ENCODE measurements around the gene MEAK7. TPM values are rescaled to one million over a fixed set of nuclear protein-coding genes. Genes with fewer than 3 reads are reported as not detected.

The MEAK7 gene
- total and polyA plus RNA-seq, 2 of the 4 experiments (the other 2 are of a cell fraction), result 27.4 to 39.0 TPM

DNA sequence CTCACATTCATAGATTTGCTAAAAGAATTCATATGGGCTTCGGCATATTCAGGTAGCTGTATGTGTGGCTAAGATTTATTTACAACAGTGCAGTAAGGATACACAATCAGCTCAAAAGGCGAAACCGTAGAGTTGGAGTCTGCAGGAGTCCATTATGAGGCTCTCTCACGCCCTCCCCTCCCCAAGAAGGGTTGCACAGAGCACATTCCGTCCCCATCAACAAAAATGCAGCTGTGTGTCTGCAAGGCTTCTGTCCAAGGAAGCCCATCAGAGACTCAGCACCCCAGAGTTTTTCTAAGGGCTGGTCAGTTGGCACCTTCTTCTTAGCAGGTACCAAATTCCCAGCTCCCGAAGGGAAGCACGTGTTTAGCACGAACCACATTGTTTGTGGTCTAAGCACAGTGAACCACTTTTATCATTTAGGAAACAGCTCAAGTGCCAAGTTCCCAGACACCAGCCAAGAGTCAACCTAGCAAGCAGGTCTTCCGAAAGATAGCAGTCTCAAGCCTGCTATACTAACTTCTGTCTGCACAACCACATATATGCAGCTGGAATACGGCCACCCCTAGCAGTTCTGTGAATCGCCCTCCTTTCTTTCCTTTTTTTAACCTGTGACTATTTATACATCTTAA is 28.5 kb upstream of the MEAK7 start:
- H3K18ac ChIP-seq (ENCODE audit: low read depth, low read length), result peak overlapping the region; percentile 51
- H3K9me1 ChIP-seq (ENCODE audit: insufficient read depth, low read length), result peaks cover 17% of the 10 kb centered on the region
- peak overlapping the region; percentile 14 for H2AFZ ChIP-seq (replicated peaks; ENCODE audit: low read length, poor library complexity)
- H2BK15ac ChIP-seq (ENCODE audit: low read depth, low read length), result peak overlapping the region; percentile 91
- BruUV-seq (replicated peaks), result no TSS peak
- H3K9ac ChIP-seq (ENCODE audit: low read depth, low read length), result peak overlapping the region; percentile 14; the same call in 1 of the 2 replicates
- H3K14ac ChIP-seq (replicated peaks; ENCODE audit: low read depth, low read length), result peak overlapping the region; percentile 83
- H3K27ac ChIP-seq (ENCODE audit: insufficient read depth, low read length), result peak overlapping the region; percentile 85
- peaks cover 16% of the 10 kb centered on the region for H3K4me1 ChIP-seq (ENCODE audit: control insufficient read depth, insufficient read depth, low read length)
- H2BK120ac ChIP-seq (ENCODE audit: low read depth, low read length), result peak overlapping the region; percentile 91
- ChIA-PET POLR2A (ENCODE audit: unreplicated experiment) (no interaction called here), CTCF (interaction anchor here (0.6 to 1.2 kb wide), 2 partner anchors 40 to 253 kb away, joined by 3 read pairs; no protein-coding TSS in a partner anchor)
- H3K79me1 ChIP-seq (ENCODE audit: low read depth in 1 of 2, low read length in 2 of 2), result no peaks in the 10 kb centered on the region; a peak in 1 of 4 replicates
- H3K4ac ChIP-seq (ENCODE audit: low read depth, low read length), result peak overlapping the region; percentile 92
- H3K23ac ChIP-seq (ENCODE audit: low read depth, low read length), result peak overlapping the region; percentile 8
- peaks cover 7% of the 10 kb centered on the region for H3K9me3 ChIP-seq (ENCODE audit: control insufficient read depth, insufficient read depth, low read length)
- in situ Hi-C loops (cut with MboI; ENCODE audit: low sequenced_read_pairs), result no loop called here
- DNase-seq (no peak), ATAC-seq (ENCODE audit: low read depth) (peak; percentile 7)
- peak overlapping the region; percentile 94 for H2BK20ac ChIP-seq (ENCODE audit: low read depth, low read length)
- no peaks in the 10 kb centered on the region for H4K20me1 ChIP-seq (ENCODE audit: insufficient read depth, low read length)
- intact Hi-C loops (cut with micrococcal nuclease), result loop anchor here (1.0 to 5.0 kb wide), 2 partner anchors 64 to 85 kb away; partner anchors contain the start of gene COTL1
- dilution Hi-C loops (cut with HindIII; ENCODE audit: low sequenced_read_pairs, unreplicated experiment), result no loop called here
- H3K4me2 ChIP-seq (ENCODE audit: low read depth, low read length), result no peak overlapping the region
- H2AK5ac ChIP-seq (ENCODE audit: low read depth, low read length), result peak overlapping the region; percentile 97
- H3K27me3 ChIP-seq (ENCODE audit: control insufficient read depth, insufficient read depth, low read length), result no peaks in the 10 kb centered on the region
- H2BK5ac ChIP-seq (ENCODE audit: low read depth, low read length, poor library complexity, severe bottlenecking), result peak overlapping the region; percentile 82
- no peak overlapping the region for H3K4me3 ChIP-seq (ENCODE audit: insufficient read depth, low read depth, low read length)
- H2AK9ac ChIP-seq (replicated peaks; ENCODE audit: low read depth, low read length, poor library complexity), result peak overlapping the region; percentile 20
- peak overlapping the region; percentile 85 for H3K56ac ChIP-seq (ENCODE audit: extremely low read depth, insufficient read depth, low read length)
- 93% methylated on average over 3 of the region's 11 CpGs; no CpG with 5 or more reads in 1 of the 2 experiments for WGBS, 2 experiments (ENCODE audit: extremely low coverage in 2 of 2, insufficient read length in 1 of 2)
- no peaks in the 10 kb centered on the region for H3K36me3 ChIP-seq (ENCODE audit: control insufficient read depth, insufficient read depth, low read length)
- peak overlapping the region; percentile 74 to 94 for H4K8ac ChIP-seq (ENCODE audit: low read depth in 2 of 2, low read length in 2 of 2)
- peak overlapping the region; percentile 94 for H4K91ac ChIP-seq (ENCODE audit: insufficient read depth, low read depth, low read length)
- peak overlapping the region; percentile 60 for H4K5ac ChIP-seq (ENCODE audit: low read depth, low read length)
- TF ChIP-seq RFX5 (IDR thresholded peaks at IDR 0.05; ENCODE audit: low read depth, low read length) (no peak), MXI1 (IDR thresholded peaks at IDR 0.05; ENCODE audit: borderline replicate concordance, low read depth, low read length) (no peak), NFE2L2 (IDR thresholded peaks at IDR 0.05; ENCODE audit: low read depth, low read length) (no peak), RCOR1 (IDR thresholded peaks at IDR 0.05; ENCODE audit: insufficient replicate concordance, low read length) (no peak), MAFK (IDR thresholded peaks at IDR 0.05; ENCODE audit: low read depth, low read length) (no peak), MAZ (IDR thresholded peaks at IDR 0.05; ENCODE audit: borderline replicate concordance, low read depth, low read length) (no peak), FOS (IDR thresholded peaks at IDR 0.05; ENCODE audit: low read depth, low read length) (no peak), CEBPB (IDR thresholded peaks at IDR 0.05; ENCODE audit: low read depth, low read length) (no peak), BHLHE40 (IDR thresholded peaks at IDR 0.05; ENCODE audit: low read depth, low read length) (no peak), CHD1 (IDR thresholded peaks at IDR 0.05; ENCODE audit: low read depth, low read length) (no peak), RAD21 (IDR thresholded peaks at IDR 0.05; ENCODE audit: low read length) (no peak), POLR2A (IDR thresholded peaks at IDR 0.05; ENCODE audit: low read depth, low read length) (no peak)
- TF ChIP-seq, protein P1, sequence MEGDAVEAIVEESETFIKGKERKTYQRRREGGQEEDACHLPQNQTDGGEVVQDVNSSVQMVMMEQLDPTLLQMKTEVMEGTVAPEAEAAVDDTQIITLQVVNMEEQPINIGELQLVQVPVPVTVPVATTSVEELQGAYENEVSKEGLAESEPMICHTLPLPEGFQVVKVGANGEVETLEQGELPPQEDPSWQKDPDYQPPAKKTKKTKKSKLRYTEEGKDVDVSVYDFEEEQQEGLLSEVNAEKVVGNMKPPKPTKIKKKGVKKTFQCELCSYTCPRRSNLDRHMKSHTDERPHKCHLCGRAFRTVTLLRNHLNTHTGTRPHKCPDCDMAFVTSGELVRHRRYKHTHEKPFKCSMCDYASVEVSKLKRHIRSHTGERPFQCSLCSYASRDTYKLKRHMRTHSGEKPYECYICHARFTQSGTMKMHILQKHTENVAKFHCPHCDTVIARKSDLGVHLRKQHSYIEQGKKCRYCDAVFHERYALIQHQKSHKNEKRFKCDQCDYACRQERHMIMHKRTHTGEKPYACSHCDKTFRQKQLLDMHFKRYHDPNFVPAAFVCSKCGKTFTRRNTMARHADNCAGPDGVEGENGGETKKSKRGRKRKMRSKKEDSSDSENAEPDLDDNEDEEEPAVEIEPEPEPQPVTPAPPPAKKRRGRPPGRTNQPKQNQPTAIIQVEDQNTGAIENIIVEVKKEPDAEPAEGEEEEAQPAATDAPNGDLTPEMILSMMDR (conservative IDR thresholded peaks at IDR 0.05; ENCODE audit: low read depth, low read length), result no peak
- TF ChIP-seq, protein P2, sequence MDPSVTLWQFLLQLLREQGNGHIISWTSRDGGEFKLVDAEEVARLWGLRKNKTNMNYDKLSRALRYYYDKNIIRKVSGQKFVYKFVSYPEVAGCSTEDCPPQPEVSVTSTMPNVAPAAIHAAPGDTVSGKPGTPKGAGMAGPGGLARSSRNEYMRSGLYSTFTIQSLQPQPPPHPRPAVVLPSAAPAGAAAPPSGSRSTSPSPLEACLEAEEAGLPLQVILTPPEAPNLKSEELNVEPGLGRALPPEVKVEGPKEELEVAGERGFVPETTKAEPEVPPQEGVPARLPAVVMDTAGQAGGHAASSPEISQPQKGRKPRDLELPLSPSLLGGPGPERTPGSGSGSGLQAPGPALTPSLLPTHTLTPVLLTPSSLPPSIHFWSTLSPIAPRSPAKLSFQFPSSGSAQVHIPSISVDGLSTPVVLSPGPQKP (IDR thresholded peaks at IDR 0.05; ENCODE audit: borderline replicate concordance, low read depth, low read length), result no peak
- TF ChIP-seq, protein P3, sequence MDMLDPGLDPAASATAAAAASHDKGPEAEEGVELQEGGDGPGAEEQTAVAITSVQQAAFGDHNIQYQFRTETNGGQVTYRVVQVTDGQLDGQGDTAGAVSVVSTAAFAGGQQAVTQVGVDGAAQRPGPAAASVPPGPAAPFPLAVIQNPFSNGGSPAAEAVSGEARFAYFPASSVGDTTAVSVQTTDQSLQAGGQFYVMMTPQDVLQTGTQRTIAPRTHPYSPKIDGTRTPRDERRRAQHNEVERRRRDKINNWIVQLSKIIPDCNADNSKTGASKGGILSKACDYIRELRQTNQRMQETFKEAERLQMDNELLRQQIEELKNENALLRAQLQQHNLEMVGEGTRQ (IDR thresholded peaks at IDR 0.05; ENCODE audit: low read depth, low read length), result no peak
